ENCODE results near the gene LTO1.
"Not testable (repeated sequence)": the region's sequence is repeated elsewhere in the genome, so short reads cannot be mapped to it uniquely, and the experiment has no call there.

The LTO1 gene

DNA sequence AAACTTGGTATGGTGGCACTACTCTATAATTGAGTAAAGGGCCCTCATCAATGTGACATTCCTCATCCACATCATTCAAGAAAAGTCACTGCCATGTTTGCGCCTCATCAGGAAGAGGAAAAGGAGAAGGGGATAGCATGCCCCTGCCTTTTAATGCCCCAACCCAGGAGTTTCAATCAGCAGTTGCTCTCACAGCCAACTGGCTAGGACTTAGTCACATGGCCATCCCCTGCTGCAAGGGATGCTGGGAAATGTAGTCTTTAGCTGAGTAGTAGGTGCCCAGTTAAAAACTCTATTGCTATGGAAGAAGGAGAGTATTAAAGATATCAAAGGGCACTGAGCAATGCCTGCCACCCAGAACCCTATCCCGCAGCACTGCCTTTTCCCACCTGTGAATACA is 45.1 kb downstream of the LTO1 start:
- FAIRE-seq: no peak

GRCh38 chr11:69627551-69627950 is 47.6 kb downstream of the LTO1 start:
- no peak for FAIRE-seq

GRCh38 chr11:69625476-69625875 is 49.7 kb downstream of the LTO1 start:
- FAIRE-seq: no peak

DNA sequence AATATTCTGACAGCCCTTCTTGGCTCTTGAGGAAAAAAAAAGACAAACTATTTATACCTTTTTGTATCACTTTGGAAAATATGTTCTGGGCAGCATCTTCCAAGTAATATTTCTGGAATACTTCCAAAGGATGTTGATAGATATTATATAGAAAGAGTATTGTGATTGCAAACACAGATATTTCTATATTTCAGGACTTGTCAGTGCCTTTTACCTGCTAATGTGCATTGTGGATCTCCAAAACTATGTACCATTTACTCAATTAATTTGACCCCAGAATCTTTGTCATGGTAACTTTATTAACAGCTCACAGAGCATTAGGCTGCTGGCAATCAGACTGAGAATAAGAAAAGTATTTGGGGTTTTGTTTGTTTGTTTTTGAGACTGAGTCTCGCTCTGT is 50.9 kb downstream of the LTO1 start:
- no peak for FAIRE-seq

DNA sequence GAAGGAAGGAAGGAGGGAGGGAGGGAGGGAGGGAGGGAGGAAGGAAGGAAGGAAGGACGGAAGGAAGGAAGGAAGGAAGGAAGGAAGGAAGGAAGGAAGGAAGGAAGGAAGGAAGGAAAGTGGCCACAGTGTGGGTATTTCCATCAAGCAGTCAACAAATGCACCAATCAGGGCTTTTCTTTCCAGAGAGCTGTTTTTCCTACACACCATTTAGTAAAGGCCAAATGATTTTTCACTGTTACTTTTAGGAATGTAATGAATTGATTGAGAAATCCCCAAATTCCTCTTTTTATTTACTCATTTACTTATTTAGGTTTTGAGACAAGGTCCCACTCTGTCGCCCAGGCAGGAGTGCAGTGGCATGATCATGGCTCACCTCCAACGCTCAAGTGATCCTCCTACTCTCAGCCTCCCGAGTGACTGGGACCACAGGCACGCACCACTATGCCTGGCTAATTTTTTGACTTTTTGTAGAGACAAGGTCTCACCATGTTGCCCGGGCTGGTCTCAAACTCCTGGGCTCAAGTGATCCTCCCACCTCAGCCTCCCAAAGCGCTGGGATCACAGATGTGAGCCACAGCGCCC is 53.0 kb downstream of the LTO1 start:
- not testable (repeated sequence) for FAIRE-seq

- no peak for FAIRE-seq
Observed at GRCh38 chr11:69620683-69621290, 54.4 kb downstream of the LTO1 start.

DNA sequence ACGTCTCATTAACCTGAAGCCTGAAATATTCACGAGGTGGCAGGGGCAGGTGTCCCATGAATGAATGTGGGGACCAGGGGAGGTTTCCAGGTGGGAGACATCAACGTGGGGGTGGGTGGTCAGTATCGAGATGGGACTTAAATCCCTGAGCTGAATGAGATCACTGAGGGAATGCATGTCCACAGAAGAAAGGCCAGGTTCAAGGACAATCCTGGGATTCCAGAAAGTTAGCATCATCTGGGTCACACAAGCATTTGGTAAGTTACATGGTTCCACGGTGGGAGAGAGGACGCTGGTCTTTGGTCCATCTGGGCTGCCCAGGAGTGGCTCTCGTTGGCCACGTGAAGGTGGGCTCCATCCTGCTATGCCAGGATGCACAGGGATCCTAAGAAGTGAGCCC is 56.9 kb downstream of the LTO1 start:
- FAIRE-seq: no peak

GRCh38 chr11:69617682-69618081 is 57.5 kb downstream of the LTO1 start:
- no peak for FAIRE-seq

GRCh38 chr11:69617220-69617619 is 57.9 kb downstream of the LTO1 start:
- FAIRE-seq: no peak
